K562 (cell line): ENCODE measurements around the gene FGFBP2.

Experiments
- TARDBP ChIP-seq: fragments of 450-650 bp; IDR thresholded peaks from 2 replicates; pipeline ENCODE4 v1.6.1; 2016
- TF ChIP-seq, protein P1 (sequence below): IDR thresholded peaks from 2 replicates; pipeline ENCODE4 v1.6.1; 2012; ENCODE audit warnings: low read depth, low read length, improper control_type of control experiment, borderline replicate concordance

GRCh38 chr4:15921592-15921932 is 41.4 kb downstream of the FGFBP2 start:
- TF ChIP-seq, protein P1, sequence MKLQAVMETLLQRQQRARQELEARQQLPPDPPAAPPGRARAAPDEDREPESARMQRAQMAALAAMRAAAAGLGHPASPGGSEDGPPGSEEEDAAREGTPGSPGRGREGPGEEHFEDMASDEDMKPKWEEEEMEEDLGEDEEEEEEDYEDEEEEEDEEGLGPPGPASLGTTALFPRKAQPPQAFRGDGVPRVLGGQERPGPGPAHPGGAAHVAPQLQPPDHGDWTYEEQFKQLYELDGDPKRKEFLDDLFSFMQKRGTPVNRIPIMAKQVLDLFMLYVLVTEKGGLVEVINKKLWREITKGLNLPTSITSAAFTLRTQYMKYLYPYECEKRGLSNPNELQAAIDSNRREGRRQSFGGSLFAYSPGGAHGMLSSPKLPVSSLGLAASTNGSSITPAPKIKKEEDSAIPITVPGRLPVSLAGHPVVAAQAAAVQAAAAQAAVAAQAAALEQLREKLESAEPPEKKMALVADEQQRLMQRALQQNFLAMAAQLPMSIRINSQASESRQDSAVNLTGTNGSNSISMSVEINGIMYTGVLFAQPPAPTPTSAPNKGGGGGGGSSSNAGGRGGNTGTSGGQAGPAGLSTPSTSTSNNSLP = no peak
- TF ChIP-seq TARDBP = no peak
